ENCODE measurements around the gene ZDHHC4.
"Not testable (repeated sequence)": the region's sequence is repeated elsewhere in the genome, so short reads cannot be mapped to it uniquely, and the experiment has no call there.

Gene ZDHHC4

DNA sequence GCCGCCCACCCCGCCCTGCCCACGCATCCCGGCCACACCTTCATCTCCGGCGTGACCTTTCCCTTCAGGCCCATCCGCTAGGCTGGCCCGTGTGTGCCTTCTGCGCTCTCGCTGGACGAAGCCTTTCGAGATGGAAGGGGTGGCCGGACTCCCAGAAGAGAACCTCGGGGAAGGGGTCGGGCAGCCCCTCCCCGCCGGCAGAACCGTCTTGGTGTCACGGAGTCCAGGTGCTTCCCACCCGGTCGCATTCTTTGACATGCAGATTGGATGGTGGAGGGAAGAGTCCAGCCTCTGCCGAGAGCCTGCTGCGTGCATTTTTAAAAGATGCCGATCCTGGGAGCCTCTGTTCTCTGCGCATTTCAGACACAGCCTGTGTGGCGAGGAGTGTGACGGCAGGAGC is 30.8 kb downstream of the ZDHHC4 start:
- DNase-seq = no peak

DNA sequence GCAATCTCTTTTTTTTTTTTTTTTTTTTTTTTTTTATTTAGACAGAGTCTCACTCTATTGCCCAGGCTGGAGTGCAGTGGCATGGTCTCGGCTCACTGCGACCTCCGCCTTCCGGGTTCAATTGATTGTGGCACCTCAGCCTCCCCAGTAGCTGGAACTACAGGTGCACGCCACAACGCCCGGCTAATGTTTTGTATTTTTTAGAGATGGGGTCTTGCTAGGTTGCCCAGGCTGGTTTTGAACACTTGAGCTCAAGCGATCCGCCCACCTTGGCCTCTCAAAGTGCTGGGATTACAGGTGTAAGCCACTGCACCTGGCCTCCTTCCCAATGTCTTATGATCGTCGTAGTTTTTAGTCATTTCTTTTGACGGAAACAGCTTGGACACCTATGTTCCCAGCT is 31.5 kb downstream of the ZDHHC4 start:
- no peak for DNase-seq

DNA sequence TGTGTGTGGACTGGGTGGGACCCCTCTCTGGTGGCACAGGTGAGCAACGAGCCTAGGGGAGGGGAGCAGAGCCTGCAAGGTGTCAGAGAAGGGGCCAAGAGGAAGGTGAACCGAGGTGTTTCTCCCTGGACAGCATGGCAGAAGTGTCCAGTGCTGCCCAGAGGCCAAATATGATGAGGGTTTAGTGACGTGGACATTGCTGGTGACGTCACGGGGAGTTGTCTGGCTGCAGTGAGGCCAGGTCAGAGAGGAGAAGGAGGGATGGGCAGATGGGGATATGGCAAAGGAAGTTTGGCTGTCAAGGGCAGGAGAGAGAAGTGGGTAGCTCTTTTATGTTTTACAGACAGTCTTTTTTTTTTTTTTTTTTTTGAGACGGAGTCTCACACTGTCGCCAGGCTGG is 35.6 kb downstream of the ZDHHC4 start:
- no peak for DNase-seq

DNA sequence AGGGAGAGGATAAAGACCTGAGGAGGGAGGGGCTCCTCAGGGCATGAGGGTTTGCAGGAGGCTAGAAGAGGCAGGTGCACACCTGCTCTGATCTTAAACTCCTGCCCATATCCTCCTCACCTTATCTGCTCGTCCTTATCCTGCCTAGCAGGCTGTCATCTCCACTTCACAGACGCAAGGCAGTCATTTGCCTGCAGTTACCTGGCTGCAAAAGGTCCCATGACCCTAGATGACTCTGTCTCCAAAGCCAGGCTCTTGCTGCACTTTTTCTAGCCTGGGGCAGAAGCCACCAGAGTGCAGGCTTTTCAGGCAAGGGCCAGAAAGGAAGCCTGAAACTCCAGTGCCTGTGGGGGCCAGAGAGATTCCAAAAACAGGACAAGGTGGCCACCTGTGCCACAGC is 36.5 kb downstream of the ZDHHC4 start:
- DNase-seq = no peak

DNA sequence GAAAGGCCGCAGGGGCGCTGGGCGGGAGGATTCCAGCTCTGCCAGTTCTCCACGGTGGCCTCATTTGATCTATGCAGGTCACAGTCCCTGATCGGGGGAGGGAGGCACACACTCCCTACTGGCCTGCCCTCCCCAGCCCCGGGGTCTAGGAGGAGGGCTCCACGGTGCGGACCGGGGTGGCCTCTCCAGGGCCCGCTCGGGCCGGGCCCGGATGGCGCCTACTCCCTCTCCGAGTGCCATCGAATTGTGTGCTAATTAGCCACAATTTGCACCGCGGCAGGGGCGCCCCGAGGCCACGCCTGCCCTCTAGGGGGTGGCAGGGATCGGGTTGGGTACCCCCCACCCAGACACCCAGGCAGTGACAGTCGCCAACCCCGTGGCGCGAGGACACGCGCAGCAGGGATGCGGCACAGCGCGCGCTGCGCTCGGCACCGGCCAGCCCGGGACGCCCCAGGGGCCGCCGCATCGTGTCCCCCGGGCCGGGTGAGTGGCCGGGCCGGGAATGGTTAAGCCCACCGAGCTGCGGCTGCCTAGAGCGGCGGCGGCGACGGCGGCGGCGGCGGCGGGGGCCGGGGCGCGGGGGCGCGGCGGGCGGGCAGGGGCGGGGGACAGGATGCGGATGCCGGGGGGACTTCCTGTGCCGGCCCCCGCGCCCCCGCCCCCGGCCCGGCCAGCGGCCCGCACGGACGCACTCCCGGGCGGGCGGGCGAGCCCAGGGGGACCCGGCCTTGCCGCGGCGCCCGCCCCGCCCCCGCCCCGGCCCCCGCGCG is 37.9 kb downstream of the ZDHHC4 start, which contains the start of gene ZNF853:
Gene ZNF853, plus strand, starts transcription at position 658 of the 770 bp plus-strand sequence. CDS start 565 bp downstream, outside the sequence.
- no peak for DNase-seq

DNA sequence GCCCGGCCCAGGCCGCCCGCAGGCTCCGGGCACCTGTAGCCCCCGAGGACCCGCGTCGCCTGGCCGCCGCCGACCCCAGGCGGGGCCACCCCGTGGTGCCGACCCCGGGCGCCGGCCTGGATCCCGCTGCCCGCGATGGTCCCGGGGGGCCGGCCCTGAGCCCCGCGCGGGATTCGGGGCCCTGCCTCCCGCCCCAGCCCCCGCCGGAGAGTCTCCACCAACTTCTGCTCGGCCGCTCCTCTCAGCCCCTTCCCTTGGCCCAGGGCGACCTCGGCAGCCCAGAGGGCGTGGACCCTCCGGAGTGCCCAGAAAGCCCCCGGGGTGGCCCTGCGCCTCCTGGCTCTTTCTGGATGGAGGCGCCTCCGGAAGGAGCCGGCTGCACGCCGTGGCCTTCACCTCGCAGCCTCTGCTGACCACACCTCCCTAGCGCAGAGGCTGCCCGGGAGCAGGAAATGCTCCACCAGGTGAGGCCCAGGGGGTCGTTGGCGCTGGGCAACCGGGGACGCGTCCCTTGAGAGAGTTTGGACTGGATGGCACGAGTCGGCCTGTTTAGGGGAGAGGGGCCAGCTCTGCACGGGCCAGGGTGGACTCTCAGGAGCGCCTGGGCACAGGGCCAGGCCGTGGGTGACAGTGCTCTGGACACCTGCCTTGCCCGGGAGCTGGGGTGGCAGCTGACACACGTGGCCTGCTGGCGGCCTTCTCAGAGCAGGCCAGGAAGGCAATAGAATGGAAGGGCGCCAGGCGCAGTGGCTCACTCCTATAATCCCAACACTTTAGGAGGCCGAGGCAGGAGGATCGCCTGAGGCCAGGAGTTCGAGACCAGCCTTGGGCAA is 38.7 kb downstream of the ZDHHC4 start:
- no peak for DNase-seq

DNA sequence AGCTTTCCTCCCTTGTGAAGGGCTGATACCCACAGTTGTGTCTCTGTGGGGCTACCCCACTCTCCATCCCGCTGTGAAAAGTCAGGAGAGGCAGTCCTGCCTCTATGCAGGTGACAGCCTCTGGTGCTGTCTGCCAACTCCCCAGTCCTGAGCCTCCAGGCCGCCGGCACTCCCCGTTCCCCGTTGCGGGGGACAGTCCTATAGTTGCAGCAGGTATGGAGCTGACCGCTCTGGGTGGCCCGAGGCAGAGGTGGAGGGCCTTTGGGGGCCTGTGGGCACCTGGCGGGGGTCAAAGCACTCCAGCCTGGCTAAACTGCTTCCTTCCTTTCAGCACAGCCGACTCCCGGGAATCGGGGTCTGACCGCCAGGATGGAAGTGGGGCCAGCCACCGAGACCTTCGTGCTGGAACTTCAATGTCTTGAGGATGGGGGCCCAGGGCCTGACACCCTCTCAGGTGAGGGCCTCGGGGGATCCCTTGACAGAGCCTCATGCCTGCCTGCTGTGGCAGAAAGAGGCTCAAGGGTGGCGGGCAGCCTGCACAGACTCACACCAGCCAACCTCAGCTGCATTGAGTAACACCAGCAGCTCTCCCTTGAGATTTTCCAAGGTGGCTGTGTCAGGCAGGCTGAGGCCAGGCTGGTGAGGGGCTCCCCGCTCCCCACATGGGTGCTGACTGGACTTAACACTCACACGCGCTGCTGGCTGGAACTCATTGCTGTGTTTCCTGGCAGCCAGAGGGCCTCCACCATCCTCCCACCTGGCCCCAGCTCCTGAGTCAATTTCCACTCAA is 39.8 kb downstream of the ZDHHC4 start:
- no peak for DNase-seq

DNA sequence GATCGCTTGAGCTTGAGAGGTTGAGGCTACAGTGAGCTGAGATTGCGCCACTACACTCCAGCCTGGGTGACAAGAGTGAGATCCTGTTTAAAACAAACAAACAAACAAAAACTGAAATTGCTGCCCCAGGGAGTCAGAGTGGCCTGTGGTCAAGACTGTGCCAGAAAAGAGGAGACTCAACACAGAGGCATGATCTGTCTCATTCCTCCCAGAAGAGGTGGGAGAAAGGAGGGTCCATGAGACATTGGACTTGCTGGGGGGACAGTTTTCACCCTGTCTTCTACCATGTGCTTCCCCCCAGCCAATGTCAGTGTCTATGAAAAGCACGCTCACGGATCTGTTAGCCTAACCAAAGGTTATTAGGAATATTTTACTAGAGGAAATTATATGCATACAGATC is 41.4 kb downstream of the ZDHHC4 start:
- no peak for DNase-seq

DNA sequence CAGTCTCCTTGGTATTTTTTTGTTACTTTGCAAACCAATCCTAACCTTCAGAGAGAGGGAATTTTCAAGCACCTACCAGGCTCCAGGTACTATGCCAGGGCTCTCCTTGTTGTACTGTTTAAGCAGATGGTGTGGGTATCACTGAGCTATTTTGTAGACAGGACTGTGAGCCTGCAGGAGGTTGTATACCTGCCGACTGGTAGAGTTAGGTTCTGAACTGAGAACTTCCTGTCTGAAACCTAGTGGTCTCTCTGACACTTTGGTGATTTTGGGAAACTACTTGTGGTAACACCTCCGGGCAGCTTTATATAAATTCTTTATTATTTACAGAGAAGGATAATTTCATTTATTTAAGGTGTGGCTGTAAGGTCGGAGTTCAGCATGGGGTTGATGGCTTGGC is 42.7 kb downstream of the ZDHHC4 start:
- DNase-seq = no peak

DNA sequence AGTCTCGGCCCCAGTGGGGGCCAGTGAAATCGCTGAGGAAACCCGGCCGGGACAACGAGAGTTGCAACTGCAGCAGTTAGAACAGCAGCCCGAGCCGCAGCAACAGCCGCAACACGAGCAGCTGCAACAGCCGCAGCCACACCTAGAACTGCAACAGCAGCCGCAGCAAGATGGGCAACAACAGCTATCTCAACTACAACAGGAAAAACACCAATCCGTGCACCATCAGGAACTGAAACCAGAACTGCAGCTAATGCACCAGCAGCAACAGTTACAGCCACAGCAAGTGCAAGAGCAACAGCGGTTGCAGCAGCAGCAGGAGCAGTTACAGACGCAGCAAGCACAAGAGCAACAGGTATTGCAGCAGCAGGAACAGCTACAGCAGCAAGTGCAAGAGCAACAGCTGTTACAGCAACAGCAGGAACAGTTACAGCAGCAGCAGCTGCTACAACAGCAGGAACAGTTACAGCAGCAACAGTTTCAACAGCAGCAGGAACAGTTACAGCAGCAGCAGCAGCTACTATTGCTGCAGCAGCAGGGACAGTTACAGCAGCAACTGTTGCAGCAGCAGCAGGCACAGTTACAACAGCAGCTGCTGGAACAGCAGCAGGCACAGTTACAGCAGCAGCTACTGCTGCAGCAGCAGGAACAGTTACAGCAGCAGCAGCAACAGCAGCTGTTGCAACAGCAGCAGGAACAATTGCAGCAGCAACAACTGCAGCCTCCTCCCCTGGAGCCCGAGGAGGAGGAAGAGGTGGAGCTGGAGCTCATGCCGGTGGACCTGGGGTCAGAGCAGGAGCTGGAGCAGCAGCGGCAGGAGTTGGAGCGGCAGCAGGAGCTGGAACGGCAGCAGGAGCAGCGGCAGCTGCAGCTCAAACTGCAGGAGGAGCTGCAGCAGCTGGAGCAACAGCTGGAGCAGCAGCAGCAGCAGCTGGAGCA is 44.2 kb downstream of the ZDHHC4 start:
- DNase-seq = no peak

DNA sequence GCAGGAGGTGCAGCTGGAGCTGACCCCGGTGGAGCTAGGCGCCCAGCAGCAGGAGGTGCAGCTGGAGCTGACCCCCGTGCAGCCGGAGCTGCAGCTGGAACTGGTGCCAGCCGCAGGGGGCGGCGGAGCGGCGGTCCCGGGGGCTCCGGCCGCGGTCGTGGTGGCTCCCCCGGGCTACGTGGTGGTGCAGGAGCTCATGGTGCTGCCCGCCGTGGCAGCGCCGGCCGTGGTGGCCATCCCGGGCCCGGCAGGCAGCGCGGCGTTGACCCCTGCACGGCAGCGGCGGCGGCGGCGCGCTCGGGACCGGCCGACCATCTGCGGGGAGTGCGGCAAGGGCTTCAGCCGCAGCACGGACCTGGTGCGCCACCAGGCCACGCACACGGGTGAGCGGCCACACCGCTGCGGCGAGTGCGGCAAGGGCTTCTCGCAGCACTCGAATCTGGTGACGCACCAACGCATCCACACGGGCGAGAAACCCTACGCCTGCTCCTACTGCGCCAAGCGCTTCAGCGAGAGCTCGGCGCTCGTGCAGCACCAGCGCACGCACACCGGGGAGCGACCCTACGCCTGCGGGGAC is 45.0 kb downstream of the ZDHHC4 start:
- no peak for DNase-seq

DNA sequence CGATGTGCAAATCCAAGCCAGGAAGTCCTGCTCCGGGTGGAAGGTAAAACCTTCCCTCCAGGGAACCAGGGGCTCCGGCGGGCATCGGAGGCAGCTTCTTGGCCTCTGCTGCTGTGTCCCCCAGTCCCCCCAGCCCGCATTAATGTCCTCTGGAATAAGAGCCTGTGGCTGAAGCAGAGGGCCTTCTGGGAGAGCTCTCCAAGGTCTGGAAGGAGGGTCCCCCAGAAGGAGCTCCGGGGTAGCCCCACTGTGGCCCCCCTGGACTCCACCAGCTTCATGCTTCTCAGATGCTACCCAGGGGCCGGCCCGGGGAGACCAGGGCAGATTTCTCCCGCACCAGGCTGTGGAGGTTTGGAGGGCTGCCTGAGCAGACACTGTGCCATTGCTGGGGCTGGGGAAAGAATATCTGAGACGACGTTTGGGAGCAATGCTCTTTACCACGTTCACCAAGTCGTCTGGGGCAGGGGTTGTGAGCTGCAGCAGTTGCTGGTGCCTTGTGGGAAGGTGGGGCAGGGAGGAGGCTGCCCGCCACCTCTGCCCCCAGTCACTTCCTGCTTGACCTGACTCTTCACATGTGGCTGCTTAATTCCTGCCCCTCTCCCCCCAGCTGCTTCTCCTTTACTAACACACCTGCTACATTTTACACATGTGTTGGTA is 46.5 kb downstream of the ZDHHC4 start:
- DNase-seq = no peak

DNA sequence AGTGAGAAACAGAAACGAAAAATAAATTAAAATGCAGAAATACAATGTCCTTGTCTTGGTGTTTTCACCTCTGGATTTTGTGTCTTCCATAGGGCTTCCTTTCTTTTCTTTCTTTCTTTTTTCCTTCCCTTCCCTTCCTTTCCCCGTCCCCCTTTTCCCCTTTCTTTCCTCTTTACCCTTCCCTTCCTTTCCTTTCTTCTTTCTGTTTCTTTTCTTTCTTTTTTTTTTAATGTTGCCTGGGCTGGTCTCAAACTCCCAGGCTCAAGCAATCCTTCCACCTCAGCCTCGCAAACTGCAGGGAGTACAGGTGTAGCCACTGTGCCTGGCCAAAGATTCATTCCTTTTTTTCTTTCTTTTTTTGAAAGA is 47.0 kb downstream of the ZDHHC4 start:
- DNase-seq = no peak

DNA sequence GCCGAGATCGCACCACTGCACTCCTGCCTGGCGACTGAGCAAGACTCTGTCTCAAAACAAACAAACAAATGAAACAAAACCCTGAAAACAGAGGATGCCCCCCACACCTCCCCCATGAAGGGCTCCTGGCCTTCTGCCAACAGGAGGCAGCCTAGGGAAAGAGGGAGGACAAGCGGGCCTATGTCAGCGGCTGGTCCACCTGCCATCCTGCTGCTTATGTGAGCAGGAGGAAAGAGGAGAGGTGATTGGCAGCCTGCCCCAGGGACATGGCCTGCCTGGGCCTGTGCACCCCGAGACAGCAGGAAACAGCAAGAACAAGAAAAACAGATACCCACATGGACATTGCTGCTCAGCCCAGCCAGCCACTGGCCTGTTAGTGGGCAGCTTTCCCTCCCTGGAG is 50.8 kb downstream of the ZDHHC4 start:
- DNase-seq = no peak

DNA sequence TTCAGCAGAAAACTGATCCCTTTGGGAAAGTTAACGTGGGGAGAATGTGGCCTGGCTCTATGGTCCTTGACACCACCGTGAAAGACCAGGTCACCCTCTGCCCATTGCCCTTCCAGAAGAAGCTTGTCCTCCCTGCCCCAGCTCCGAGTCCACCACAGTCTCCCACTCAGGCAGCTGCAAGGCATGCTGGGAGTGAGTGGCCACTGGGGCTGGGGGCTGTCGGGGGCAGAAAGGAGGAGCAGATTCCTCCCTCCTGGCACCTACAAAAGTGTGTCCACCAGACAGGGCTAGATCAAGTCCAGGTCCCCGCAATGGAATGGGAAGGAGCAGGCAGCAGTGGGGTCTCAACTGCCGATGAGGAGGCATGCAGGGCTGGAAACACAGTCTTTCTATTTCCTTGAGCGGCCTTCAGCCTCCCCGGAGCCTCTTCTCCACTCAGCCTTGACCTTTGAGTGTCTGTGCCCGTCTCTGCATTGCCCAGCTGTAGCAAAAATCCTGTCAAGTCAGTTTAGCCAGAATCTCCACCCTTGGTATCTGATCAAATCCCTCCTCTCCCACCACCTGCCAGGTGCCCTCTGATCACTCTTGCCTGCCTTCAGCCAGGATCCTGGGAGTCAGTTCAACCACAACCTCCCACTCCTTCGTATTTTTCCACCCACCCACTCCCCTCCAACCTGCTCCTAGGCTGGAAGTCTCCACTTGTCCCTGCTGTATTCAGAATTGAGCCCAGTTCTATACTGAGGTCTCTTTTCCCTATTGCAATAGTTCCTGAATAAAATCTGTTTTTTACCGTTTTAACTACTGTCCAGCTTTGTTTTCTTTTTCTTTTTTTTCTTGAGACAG is 53.0 kb downstream of the ZDHHC4 start:
- no peak for DNase-seq

DNA sequence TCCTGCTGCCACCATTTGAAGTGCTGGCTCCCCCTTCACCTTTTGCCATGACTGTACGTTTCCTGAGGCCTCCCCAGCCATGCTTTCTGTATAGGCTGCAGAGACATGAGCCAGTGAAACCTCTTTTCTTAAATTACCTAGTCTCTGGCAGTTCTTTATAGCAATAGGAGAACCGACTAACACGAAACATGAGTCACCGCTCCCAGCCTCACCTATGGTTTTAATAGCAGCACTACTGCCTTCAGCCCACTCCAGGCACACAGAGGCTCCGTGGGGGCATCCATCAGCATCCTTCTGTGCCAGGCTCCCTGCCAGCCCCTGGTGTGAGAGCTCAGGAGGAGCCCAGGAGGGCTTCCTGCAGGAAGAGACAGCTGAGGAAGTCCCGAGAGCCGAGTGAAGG is 54.4 kb downstream of the ZDHHC4 start:
- no peak for DNase-seq

DNA sequence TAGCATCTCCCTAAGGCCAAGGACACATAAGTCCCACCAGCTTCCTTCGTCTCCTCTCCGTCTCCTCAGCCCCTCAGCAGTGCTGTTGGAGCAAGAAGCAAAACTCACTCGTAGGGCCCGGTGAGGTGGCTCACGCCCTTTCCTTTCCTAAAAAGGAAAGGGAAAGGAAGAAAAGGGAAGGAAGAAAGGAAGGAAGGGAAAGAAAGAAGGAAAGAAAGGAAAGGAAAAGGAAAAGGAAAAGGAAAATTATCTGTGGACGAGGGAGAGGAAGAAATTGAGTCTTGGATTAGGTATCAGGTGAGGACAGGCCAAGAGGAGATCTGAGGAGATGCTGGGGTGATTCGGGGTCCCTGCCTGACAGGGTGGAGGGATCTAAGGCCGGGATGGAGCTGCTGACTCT is 56.8 kb downstream of the ZDHHC4 start:
- no peak for DNase-seq

DNA sequence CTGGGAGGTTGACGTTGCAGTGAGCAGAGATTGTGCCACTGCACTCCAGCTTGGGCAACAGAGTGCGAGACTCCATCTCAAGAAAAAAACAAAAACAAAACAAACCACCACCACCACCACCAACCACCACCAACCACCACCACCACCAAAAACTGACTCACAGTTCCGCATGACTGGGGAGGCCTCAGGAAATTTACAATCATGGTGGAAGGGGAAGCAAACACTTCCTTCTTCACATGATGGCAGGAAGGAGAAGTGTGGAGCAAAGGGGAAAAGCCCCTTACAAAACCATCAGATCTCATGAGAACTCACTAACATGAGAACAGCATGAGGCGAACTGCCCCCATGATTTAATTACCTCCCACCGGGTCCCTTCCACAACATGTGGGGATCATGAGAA is 57.7 kb downstream of the ZDHHC4 start:
- not testable (repeated sequence) for DNase-seq

DNA sequence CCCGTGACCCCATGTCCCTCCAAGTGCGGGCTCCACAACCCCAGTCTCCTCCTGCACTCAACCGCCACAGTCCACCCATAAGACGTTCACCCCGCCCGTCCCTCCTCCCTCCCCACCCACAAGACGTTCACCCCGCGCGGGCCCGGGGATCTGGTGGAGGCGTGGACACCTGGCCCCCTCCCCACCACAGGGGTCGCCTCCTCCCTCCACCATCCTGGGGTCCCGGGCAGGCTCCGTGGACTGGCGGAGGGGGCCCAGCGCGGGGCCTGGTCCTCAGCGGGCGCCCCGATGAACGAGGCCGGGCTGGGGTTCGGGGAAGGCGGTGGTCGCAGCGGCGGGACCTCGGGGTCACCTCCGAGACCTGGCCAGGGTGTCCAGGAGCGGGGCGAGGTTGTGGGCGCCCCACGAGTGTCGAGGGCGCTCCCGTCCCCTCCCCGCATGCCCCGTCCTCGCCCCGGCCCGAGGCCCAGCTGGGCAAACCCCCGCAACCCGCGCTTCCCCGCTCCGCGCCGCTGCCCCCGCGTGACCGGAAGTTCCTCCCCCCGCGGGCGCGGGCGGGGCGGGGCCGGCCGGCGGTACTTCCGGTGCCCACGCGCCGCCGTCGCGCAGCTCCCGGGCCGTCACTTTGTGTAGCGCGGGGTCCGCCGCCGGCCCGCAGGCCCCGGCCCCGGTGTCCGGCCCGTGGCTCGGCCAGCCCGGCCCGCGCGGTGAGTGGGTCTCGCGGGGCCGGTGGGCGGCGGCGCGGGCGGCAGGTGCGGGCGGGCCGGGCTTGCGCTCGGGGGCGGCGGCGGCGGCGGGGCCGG is 59.7 kb downstream of the ZDHHC4 start, which contains the start of gene ZNF316:
Gene ZNF316, plus strand, starts transcription at position 578 of the 803 bp plus-strand sequence. CDS start 5,092 bp downstream, outside the sequence.
- peak; percentile 56 for DNase-seq

Measured in hematopoietic multipotent progenitor cell treated with erythropoietin and hydrocortisone succinate and interleukin-3 and kit ligand, for 6 days (in vitro differentiated cells).